Osteocyte (in vitro differentiated cells): Measurements from ENCODE around the gene STON2. TPM values are rescaled to one million over a fixed set of nuclear protein-coding genes. Genes with fewer than 3 reads are reported as not detected.
"Not testable (repeated sequence)": the region's sequence is repeated elsewhere in the genome, so short reads cannot be mapped to it uniquely, and the experiment has no call there.

Experiments used
- DNase-seq: peaks from one replicate; pipeline ENCODE4 v3.0.0; 2021; ENCODE audit warnings: mixed read lengths; ENCODE audit not compliant: unreplicated experiment; ENCODE audit errors: extremely low spot score
- H3K27ac Mint-ChIP-seq: one replicate; pipeline ENCODE4 v1.8.0; 2021; ENCODE audit warnings: mild to moderate bottlenecking, mixed read lengths; ENCODE audit not compliant: unreplicated experiment
- H3K27me3 Mint-ChIP-seq: one replicate; pipeline ENCODE4 v1.8.0; 2021; ENCODE audit warnings: mixed read lengths; ENCODE audit not compliant: unreplicated experiment
- H3K36me3 Mint-ChIP-seq: one replicate; pipeline ENCODE4 v1.8.0; 2021; ENCODE audit warnings: mixed read lengths; ENCODE audit not compliant: unreplicated experiment
- H3K4me1 Mint-ChIP-seq: one replicate; pipeline ENCODE4 v1.8.0; 2021; ENCODE audit warnings: mixed read lengths; ENCODE audit not compliant: unreplicated experiment
- H3K4me3 Mint-ChIP-seq: one replicate; pipeline ENCODE4 v1.8.0; 2021; ENCODE audit warnings: mild to moderate bottlenecking, moderate library complexity, mixed read lengths; ENCODE audit not compliant: unreplicated experiment
- H3K9me3 Mint-ChIP-seq: one replicate; pipeline ENCODE4 v1.8.0; 2021; ENCODE audit warnings: mixed read lengths; ENCODE audit not compliant: unreplicated experiment
- total RNA-seq: library from RNA; stranded (reverse); gene quantifications from 2 replicates; pipeline ENCODE4 v1.2.1, GENCODE V29; 2021
- TF ChIP-seq, protein P1 (sequence below): fragments of 200-600 bp; sonication (generic); IDR thresholded peaks from 2 replicates; pipeline ENCODE4 v1.5.0; 2021; ENCODE audit warnings: antibody characterized with exemption, mild to moderate bottlenecking, moderate library complexity

STON2 gene
- total RNA-seq, 1 donor from 2014 or later = not detected

DNA sequence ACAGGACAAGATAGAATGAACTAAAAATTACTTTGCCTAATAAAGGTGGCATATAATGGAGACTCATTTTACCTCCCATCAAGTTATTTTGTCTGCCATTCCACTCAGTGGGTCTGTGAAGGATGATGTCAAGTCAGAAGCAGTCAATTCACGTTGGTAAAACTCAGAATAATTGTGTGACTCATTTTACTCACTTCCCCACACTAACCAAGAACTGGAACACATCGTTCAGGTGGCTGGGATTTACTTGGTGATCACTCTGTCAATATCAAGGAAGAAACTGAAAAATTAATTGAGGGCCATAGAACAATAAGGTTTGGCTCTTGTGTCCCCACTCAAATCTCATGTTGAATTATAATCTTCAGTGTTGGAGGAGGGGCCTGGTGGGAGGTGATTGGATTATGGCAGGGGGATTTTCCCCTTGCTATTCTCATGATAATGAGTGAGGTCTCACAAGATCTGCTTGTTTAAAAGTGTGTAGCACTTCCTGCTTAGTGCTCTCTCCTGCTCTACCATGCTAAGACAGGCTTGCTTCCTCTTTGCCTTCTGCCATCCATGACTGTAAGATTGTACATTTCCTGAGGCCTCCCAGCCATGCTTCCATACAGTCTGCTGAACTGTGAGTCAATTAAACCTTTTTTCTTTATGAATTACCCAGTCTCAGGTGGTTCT is 143.7 kb downstream of the STON2 start:
- Mint-ChIP-seq H3K36me3 (no peaks in the 10 kb centered on the region), H3K9me3 (no peaks in the 10 kb centered on the region), H3K27ac (no peak overlapping the region), H3K4me1 (no peaks in the 10 kb centered on the region), H3K27me3 (no peaks in the 10 kb centered on the region), H3K4me3 (no peak overlapping the region)
- TF ChIP-seq, protein P1, sequence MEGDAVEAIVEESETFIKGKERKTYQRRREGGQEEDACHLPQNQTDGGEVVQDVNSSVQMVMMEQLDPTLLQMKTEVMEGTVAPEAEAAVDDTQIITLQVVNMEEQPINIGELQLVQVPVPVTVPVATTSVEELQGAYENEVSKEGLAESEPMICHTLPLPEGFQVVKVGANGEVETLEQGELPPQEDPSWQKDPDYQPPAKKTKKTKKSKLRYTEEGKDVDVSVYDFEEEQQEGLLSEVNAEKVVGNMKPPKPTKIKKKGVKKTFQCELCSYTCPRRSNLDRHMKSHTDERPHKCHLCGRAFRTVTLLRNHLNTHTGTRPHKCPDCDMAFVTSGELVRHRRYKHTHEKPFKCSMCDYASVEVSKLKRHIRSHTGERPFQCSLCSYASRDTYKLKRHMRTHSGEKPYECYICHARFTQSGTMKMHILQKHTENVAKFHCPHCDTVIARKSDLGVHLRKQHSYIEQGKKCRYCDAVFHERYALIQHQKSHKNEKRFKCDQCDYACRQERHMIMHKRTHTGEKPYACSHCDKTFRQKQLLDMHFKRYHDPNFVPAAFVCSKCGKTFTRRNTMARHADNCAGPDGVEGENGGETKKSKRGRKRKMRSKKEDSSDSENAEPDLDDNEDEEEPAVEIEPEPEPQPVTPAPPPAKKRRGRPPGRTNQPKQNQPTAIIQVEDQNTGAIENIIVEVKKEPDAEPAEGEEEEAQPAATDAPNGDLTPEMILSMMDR = no peak
- no peak for DNase-seq

DNA sequence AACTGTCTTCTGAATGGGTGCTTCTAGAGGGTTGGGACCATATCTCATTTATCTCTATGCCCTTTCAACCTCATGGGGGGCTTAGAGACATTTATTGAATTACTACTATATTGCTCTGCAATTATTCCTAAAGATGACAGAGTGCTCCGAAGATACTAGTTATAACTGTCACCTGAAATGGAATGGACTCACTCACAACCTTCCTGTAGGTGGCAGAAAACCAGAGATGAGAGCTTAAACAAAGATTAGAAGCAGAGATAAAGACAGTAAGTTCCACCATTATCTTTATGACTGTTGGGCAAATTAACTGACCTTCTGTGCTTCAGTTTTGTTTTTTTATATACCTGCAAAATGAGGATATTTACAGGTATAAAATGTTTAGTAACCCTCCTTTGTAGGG is 147.8 kb downstream of the STON2 start:
- H3K9me3 Mint-ChIP-seq = no peaks in the 10 kb centered on the region
- TF ChIP-seq, protein P1 = no peak
- H3K4me3 Mint-ChIP-seq = no peak overlapping the region
- H3K27me3 Mint-ChIP-seq = no peaks in the 10 kb centered on the region
- H3K27ac Mint-ChIP-seq = no peak overlapping the region
- no peak for DNase-seq
- no peaks in the 10 kb centered on the region for H3K36me3 Mint-ChIP-seq
- H3K4me1 Mint-ChIP-seq = no peaks in the 10 kb centered on the region

DNA sequence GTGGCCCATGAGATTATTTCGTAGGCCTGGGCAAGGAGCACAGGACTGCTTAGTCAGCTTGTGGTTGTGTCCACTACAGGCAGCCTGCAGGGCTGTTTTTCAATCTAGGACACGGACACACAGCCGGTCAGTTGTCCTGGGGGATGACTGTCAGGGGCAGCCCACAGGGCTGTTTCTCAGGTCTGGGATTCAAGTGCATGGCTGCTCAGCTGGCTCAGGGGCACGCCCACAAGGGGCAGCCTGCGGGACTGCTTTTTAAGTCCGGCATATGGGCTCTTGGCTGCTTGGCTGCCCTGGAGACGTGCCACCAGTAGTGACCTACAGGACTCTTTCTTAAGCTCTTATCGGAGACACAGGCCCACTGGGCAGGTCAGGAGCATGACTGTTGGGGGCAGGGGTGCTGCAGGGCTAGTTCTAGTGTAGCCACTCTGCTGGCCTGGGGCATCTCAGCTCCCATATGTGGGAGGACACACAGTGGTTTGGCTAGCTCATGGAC is 152.8 kb downstream of the STON2 start:
- TF ChIP-seq, protein P1 = no peak
- H3K27ac Mint-ChIP-seq = no peak overlapping the region
- peaks cover 11% of the 10 kb centered on the region for H3K9me3 Mint-ChIP-seq
- H3K36me3 Mint-ChIP-seq = no peaks in the 10 kb centered on the region
- DNase-seq = no peak
- H3K27me3 Mint-ChIP-seq = no peaks in the 10 kb centered on the region
- no peaks in the 10 kb centered on the region for H3K4me1 Mint-ChIP-seq
- H3K4me3 Mint-ChIP-seq = no peak overlapping the region

DNA sequence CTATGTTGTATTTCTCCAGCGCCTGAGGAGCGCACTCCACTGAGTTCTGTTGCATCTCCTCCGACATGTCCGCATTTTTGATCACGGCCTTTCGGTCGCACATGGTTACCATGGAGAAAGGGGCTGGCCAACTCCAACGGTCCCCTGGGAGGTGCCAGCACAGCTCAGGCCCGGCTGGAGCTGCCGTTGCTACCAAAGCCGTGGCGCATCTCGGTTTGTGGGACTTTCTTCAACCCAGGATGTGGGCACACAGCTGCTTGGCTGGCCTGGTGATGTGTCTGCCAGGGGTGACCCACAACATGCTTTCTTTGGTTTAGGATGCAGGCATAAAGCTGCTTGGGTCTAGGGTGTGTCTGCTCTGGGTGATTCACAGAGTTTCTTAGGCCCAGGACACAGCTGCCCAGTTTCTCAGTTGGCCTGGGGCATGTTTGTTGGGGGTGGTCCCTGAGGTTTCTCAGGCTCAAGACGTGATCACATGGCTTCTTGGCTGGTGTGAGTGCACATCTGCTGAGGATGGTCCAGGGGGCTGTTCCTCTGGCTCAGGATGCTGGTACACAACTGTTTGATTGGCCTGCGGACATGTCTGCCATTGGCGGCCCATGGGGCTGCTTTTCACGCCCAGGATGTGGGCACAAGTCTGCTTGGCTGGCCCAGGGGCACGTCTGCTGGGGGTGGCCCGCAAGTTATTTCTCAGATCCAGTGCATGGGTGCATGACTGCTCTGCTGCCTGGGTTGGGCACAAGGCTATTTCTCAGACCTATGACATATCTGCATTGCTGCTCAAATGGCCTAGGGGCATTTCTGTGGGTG is 153.5 kb downstream of the STON2 start:
- Mint-ChIP-seq H3K4me3 (no peak overlapping the region), H3K4me1 (no peaks in the 10 kb centered on the region), H3K9me3 (peaks cover 11% of the 10 kb centered on the region), H3K36me3 (no peaks in the 10 kb centered on the region), H3K27me3 (no peaks in the 10 kb centered on the region), H3K27ac (no peak overlapping the region)
- TF ChIP-seq, protein P1 = no peak
- DNase-seq = no peak

DNA sequence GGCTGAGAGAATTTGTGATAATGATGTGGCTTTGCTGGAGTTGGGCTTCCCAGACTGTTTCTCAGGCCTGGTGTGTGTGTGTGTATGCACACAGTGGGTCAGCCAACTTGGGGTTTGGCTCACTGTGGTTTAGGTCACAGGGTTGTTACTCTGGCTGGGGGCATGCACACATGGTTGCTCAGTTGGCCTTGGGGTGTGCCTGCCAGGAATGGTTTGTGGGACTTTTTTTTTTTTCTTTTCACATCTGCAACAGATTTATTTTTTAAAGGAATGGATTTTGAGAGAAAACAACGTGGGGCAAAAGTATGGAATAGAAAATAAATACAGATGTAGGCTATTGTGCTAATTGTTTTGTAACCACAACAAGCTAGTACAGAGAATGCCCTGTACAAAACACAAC is 154.4 kb downstream of the STON2 start:
- TF ChIP-seq, protein P1 = no peak
- no peak overlapping the region for H3K4me3 Mint-ChIP-seq
- DNase-seq = no peak
- H3K36me3 Mint-ChIP-seq = no peaks in the 10 kb centered on the region
- peaks cover 17% of the 10 kb centered on the region for H3K9me3 Mint-ChIP-seq
- peaks cover 6% of the 10 kb centered on the region for H3K27me3 Mint-ChIP-seq
- no peak overlapping the region for H3K27ac Mint-ChIP-seq
- no peaks in the 10 kb centered on the region for H3K4me1 Mint-ChIP-seq

DNA sequence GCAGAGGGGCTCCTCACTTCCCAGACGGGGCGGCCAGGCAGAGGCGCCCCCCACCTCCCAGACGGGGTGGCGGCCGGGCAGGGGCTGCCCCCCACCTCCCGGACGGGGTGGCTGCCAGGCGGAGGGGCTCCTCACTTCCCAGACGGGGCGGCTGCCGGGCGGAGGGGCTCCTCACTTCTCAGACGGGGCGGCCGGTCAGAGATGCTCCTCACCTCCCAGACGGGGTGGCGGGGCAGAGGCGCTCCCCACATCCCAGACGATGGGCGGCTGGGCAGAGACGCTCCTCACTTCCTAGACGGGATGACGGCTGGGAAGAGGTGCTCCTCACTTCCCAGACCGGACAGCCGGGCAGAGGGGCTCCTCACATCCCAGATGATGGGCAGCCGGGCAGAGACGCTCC is 155.7 kb downstream of the STON2 start:
- not testable (repeated sequence) for H3K4me3 Mint-ChIP-seq, H3K27ac Mint-ChIP-seq, H3K4me1 Mint-ChIP-seq, H3K36me3 Mint-ChIP-seq, DNase-seq
- H3K27me3 Mint-ChIP-seq = peaks cover 18% of the 10 kb centered on the region
- H3K9me3 Mint-ChIP-seq = peaks cover 17% of the 10 kb centered on the region
